Liver (tissue), 3 donors: ENCODE data around the gene GALNT16.

Experiments used
- CTCF ChIP-seq: fragments of 150-350 bp; IDR thresholded peaks from 2 replicates; pipeline ENCODE4 v1.5.1; 2017; ENCODE audit warnings: improper control_type of control experiment, low read depth, low read length; ENCODE audit not compliant: missing input control
- MAX ChIP-seq: IDR thresholded peaks from 2 replicates; pipeline ENCODE4 v1.6.1; 2016; ENCODE audit warnings: antibody characterized with exemption
- RAD21 ChIP-seq, 2 donors: IDR thresholded peaks; 2 replicates each; pipeline ENCODE4 v1.6.1; 2016; ENCODE audit warnings: antibody characterized with exemption in 2 of 2, mild to moderate bottlenecking in 2 of 2
- REST ChIP-seq: IDR thresholded peaks from 2 replicates; pipeline ENCODE4 v1.6.1; 2016; ENCODE audit warnings: antibody characterized with exemption, mild to moderate bottlenecking
- SP1 ChIP-seq: IDR thresholded peaks from 2 replicates; pipeline ENCODE4 v1.6.1; 2018; ENCODE audit warnings: antibody characterized with exemption, mild to moderate bottlenecking
- TAF1 ChIP-seq: conservative IDR thresholded peaks from 2 replicates; pipeline ENCODE4 v1.6.1; 2016; ENCODE audit warnings: antibody characterized with exemption, mild to moderate bottlenecking
- YY1 ChIP-seq: IDR thresholded peaks from 2 replicates; pipeline ENCODE4 v1.6.1; 2016; ENCODE audit warnings: antibody characterized with exemption, mild to moderate bottlenecking
- TF ChIP-seq, protein P1 (sequence below): IDR thresholded peaks from 2 replicates; pipeline ENCODE4 v1.6.1; 2016; ENCODE audit warnings: antibody characterized with exemption
- donor health status: healthy.
- donor health status: healthy.

- no peak for TF ChIP-seq MAX
- no peak for TF ChIP-seq CTCF
- TF ChIP-seq REST: no peak
- TF ChIP-seq RAD21 (IDR thresholded peaks at IDR 0.05): no peak
- TF ChIP-seq, protein P1, sequence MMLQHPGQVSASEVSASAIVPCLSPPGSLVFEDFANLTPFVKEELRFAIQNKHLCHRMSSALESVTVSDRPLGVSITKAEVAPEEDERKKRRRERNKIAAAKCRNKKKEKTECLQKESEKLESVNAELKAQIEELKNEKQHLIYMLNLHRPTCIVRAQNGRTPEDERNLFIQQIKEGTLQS: no peak
- no peak for TF ChIP-seq YY1
- no peak for TF ChIP-seq SP1
- TF ChIP-seq TAF1: no peak
Observed at GRCh38 chr14:69328317-69328716, 68.4 kb downstream of the GALNT16 start.
